Lower lobe of right lung (tissue), 2 donors: ENCODE results near the gene PDXDC1. TPM values are rescaled to one million over a fixed set of nuclear protein-coding genes. Genes with fewer than 3 reads are reported as not detected.
"Not testable (repeated sequence)": the region's sequence is repeated elsewhere in the genome, so short reads cannot be mapped to it uniquely, and the experiment has no call there.

Experiments used
- ATAC-seq, 2 donors: fragments of 200-7000 bp; cut with Tn5 transposase; one replicate each; pipeline ENCODE4 v1.9.1; 2020 to 2022; ENCODE audit warnings: mild to moderate bottlenecking in 2 of 2, moderate library complexity in 2 of 2
- DNase-seq: peaks from one replicate; pipeline ENCODE4 v3.0.0-alpha.2; 2020
- H3K27ac ChIP-seq: fragments of 200-600 bp; one replicate; pipeline ENCODE4 v1.8.0; 2022
- H3K27me3 ChIP-seq: fragments of 200-600 bp; one replicate; pipeline ENCODE4 v1.8.0; 2022; ENCODE audit warnings: low read depth
- H3K36me3 ChIP-seq: fragments of 200-600 bp; one replicate; pipeline ENCODE4 v1.8.0; 2022; ENCODE audit warnings: mild to moderate bottlenecking
- H3K4me1 ChIP-seq: fragments of 200-600 bp; one replicate; pipeline ENCODE4 v1.8.0; 2022
- H3K4me3 ChIP-seq: fragments of 200-600 bp; one replicate; pipeline ENCODE4 v1.8.0; 2022; ENCODE audit warnings: mild to moderate bottlenecking
- H3K9me3 ChIP-seq: fragments of 200-600 bp; one replicate; pipeline ENCODE4 v1.8.0; 2022
- intact Hi-C: fragments of 100-400 bp; cut with DNase I; formaldehyde crosslinking; loops from one replicate; pipeline ENCODE4 v1.11.0; 2022
- total RNA-seq: library from RNA; stranded (reverse); fragmentation: NEBNext Ultra II Directional; extraction: Animal tissue kit (Norgen Biotek cat#: 25700); gene quantifications from one replicate; pipeline ENCODE4 v1.2.1, GENCODE V29; 2021
- donor health status: DM: no; HTN: yes; CAD: no; lungs with severe emphysema.

PDXDC1 gene
- total RNA-seq, 1 donor from 2014 or later = 103 TPM

GRCh38 chr16:14981234-14981633, 6.4 kb downstream of the PDXDC1 start:
- not testable (repeated sequence) for ATAC-seq
- peaks cover 21% of the 10 kb centered on the region for H3K4me1 ChIP-seq

GRCh38 chr16:14982521-14982920, 7.7 kb downstream of the PDXDC1 start:
- H3K27ac ChIP-seq, intact Hi-C loops: not testable (repeated sequence)

More at GRCh38 chr16:14981234-14981633, 6.4 kb downstream of the PDXDC1 start:
- H3K4me3 ChIP-seq, H3K27me3 ChIP-seq, intact Hi-C loops, H3K27ac ChIP-seq, H3K9me3 ChIP-seq, DNase-seq: not testable (repeated sequence)
- peaks cover 17% of the 10 kb centered on the region for H3K36me3 ChIP-seq

GRCh38 chr16:14988092-14988491, 13.3 kb downstream of the PDXDC1 start:
- peak; percentile 12 to 13 for ATAC-seq
- DNase-seq = not testable (repeated sequence)

More at GRCh38 chr16:14982521-14982920, 7.7 kb downstream of the PDXDC1 start:
- not testable (repeated sequence) for H3K9me3 ChIP-seq, H3K27me3 ChIP-seq, H3K4me1 ChIP-seq, DNase-seq, H3K4me3 ChIP-seq
- H3K36me3 ChIP-seq = peaks cover 24% of the 10 kb centered on the region
- peak; percentile 48 to 61 for ATAC-seq

GRCh38 chr16:14988661-14989191, 13.9 kb downstream of the PDXDC1 start:
- intact Hi-C loops, DNase-seq, H3K27ac ChIP-seq, H3K4me1 ChIP-seq, H3K27me3 ChIP-seq, H3K9me3 ChIP-seq, H3K4me3 ChIP-seq: not testable (repeated sequence)
- peak; percentile 16 to 38 for ATAC-seq
- H3K36me3 ChIP-seq = peaks cover 38% of the 10 kb centered on the region

More at GRCh38 chr16:14988092-14988491, 13.3 kb downstream of the PDXDC1 start:
- H3K27ac ChIP-seq, H3K4me3 ChIP-seq, H3K9me3 ChIP-seq, intact Hi-C loops, H3K27me3 ChIP-seq, H3K4me1 ChIP-seq: not testable (repeated sequence)
- H3K36me3 ChIP-seq = peaks cover 38% of the 10 kb centered on the region

GRCh38 chr16:14989291-14990281, 14.8 kb downstream of the PDXDC1 start:
- H3K27ac ChIP-seq, H3K9me3 ChIP-seq, intact Hi-C loops, DNase-seq, H3K4me3 ChIP-seq, H3K27me3 ChIP-seq, H3K4me1 ChIP-seq: not testable (repeated sequence)
- H3K36me3 ChIP-seq = peaks cover 36% of the 10 kb centered on the region
- ATAC-seq = peak; percentile 31 to 60

- ATAC-seq, H3K4me1 ChIP-seq, H3K9me3 ChIP-seq, H3K4me3 ChIP-seq, H3K27ac ChIP-seq, H3K27me3 ChIP-seq, DNase-seq, intact Hi-C loops: not testable (repeated sequence)
- peaks cover 19% of the 10 kb centered on the region for H3K36me3 ChIP-seq
Measured at GRCh38 chr16:14993277-14994151, 18.7 kb downstream of the PDXDC1 start.

- H3K36me3 ChIP-seq = peaks cover 39% of the 10 kb centered on the region
- H3K9me3 ChIP-seq, H3K27me3 ChIP-seq, H3K4me1 ChIP-seq, H3K4me3 ChIP-seq, DNase-seq, intact Hi-C loops, H3K27ac ChIP-seq: not testable (repeated sequence)
- peak in 1 of 2 donors; percentile 9 for ATAC-seq
Measured at GRCh38 chr16:14996702-14997101, 21.9 kb downstream of the PDXDC1 start.

- H3K27ac ChIP-seq, H3K9me3 ChIP-seq, H3K4me3 ChIP-seq, intact Hi-C loops, H3K27me3 ChIP-seq, ATAC-seq, DNase-seq, H3K4me1 ChIP-seq: not testable (repeated sequence)
- peaks cover 47% of the 10 kb centered on the region for H3K36me3 ChIP-seq
Measured at GRCh38 chr16:14998300-14998699, 23.5 kb downstream of the PDXDC1 start.

- H3K9me3 ChIP-seq, DNase-seq, H3K4me3 ChIP-seq, H3K4me1 ChIP-seq, H3K27me3 ChIP-seq, H3K27ac ChIP-seq, intact Hi-C loops, ATAC-seq: not testable (repeated sequence)
- H3K36me3 ChIP-seq = peaks cover 61% of the 10 kb centered on the region
Measured at GRCh38 chr16:14999845-15000244, 25.0 kb downstream of the PDXDC1 start.

- H3K4me3 ChIP-seq, H3K4me1 ChIP-seq, ATAC-seq, H3K9me3 ChIP-seq, DNase-seq, H3K27me3 ChIP-seq, intact Hi-C loops, H3K27ac ChIP-seq: not testable (repeated sequence)
- peaks cover 82% of the 10 kb centered on the region for H3K36me3 ChIP-seq
Measured at GRCh38 chr16:15002448-15002847, 27.6 kb downstream of the PDXDC1 start.

GRCh38 chr16:15005357-15006132, 30.7 kb downstream of the PDXDC1 start:
- H3K27ac ChIP-seq = peak overlapping the region; percentile 36
- H3K27me3 ChIP-seq, H3K4me3 ChIP-seq, intact Hi-C loops, DNase-seq, H3K4me1 ChIP-seq, H3K9me3 ChIP-seq: not testable (repeated sequence)
- peaks cover 80% of the 10 kb centered on the region for H3K36me3 ChIP-seq
- ATAC-seq = peak in 1 of 2 donors; percentile 34

- H3K4me1 ChIP-seq, DNase-seq, H3K9me3 ChIP-seq, H3K27me3 ChIP-seq, intact Hi-C loops, ATAC-seq, H3K4me3 ChIP-seq, H3K27ac ChIP-seq: not testable (repeated sequence)
- peaks cover 82% of the 10 kb centered on the region for H3K36me3 ChIP-seq
Measured at GRCh38 chr16:15008647-15009046, 33.8 kb downstream of the PDXDC1 start.
